Keratinocyte (primary cell): Measurements from ENCODE around the gene KCNIP3.

Experiments used
- CTCF ChIP-seq, 3 experiments: IDR thresholded peaks in 1 of 3; conservative IDR thresholded peaks in 1 of 3; optimal IDR thresholded peaks in 1 of 3; 2 replicates in 2 of 3; 3 replicates in 1 of 3; pipeline versions ENCODE3 to v1.5.1; 2011; ENCODE audit warnings: low read length in 3 of 3, mild to moderate bottlenecking in 3 of 3, moderate library complexity in 2 of 3, control low read depth in 1 of 3, inconsistent platforms in 1 of 3; ENCODE audit not compliant: insufficient read depth in 2 of 3; ENCODE audit errors: extremely low read depth in 1 of 3
- EZH2 ChIP-seq: IDR thresholded peaks from one replicate; pipeline ENCODE4 v1.6.1; 2012; ENCODE audit warnings: inconsistent platforms, mild to moderate bottlenecking, low read length, moderate library complexity

- no peak for TF ChIP-seq CTCF (optimal IDR thresholded peaks at IDR 0.05 in 1 of 3, IDR thresholded peaks at IDR 0.05 in 1 of 3, conservative IDR thresholded peaks at IDR 0.05 in 1 of 3; ENCODE audit: extremely low read depth in 1 of 3, insufficient read depth in 2 of 3, low read length in 3 of 3)
- TF ChIP-seq EZH2: no peak
Measured at GRCh38 chr2:95325590-95326432, 28.7 kb downstream of the KCNIP3 start.
